HEK293 (cell line): Measurements from ENCODE around the gene BCL2L1.

Experiments used
- CTCF ChIA-PET: fragments of 350-600 bp; formaldehyde crosslinking; extraction: SDS; loops from one replicate; lab custom pipeline; 2021; ENCODE audit warnings: antibody characterized with exemption; lab: Yijun Ruan, JAX
- POLR2A ChIA-PET: fragments of 300-600 bp; formaldehyde crosslinking; extraction: SDS; loops from one replicate; lab custom pipeline; 2020; ENCODE audit warnings: antibody characterized with exemption, inconsistent platforms; lab: Yijun Ruan, JAX
- H3K27ac ChIP-seq: fragments of 200-500 bp; sonication (Bioruptor generic); 2 replicates; pipeline ENCODE4 v1.5.1; 2014; ENCODE audit warnings: low read depth, low read length, control low read depth, inconsistent platforms; ENCODE audit errors: extremely low read depth
- H3K36me3 ChIP-seq, 2 experiments: fragments of 200-500 bp in 1 of 2; sonication (Bioruptor generic) in 1 of 2; 1 replicate in 1 of 2; 2 replicates in 1 of 2; pipeline ENCODE4 v1.5.1; 2014 to 2017; ENCODE audit warnings: inconsistent platforms in 2 of 2, low read length in 2 of 2; ENCODE audit not compliant: control insufficient read depth in 2 of 2, insufficient read depth in 1 of 2
- H3K4me1 ChIP-seq: fragments of 200-500 bp; sonication (Bioruptor generic); 2 replicates; pipeline ENCODE4 v1.5.1; 2014; ENCODE audit warnings: mild to moderate bottlenecking, low read length, inconsistent platforms; ENCODE audit not compliant: control insufficient read depth, insufficient read depth
- H3K4me3 ChIP-seq: 2 replicates; pipeline ENCODE4 v1.5.1; 2011; ENCODE audit warnings: low read depth, mild to moderate bottlenecking, control low read depth, low read length, moderate library complexity
- H3K9me3 ChIP-seq: fragments of 200-500 bp; sonication (Bioruptor generic); 2 replicates; pipeline ENCODE4 v1.5.1; 2014; ENCODE audit warnings: low read depth, low read length, inconsistent platforms; ENCODE audit not compliant: control insufficient read depth, insufficient read depth
- MZF1 ChIP-seq: fragments of 450-650 bp; formaldehyde crosslinking; IDR thresholded peaks from 2 replicates; pipeline ENCODE4 v1.5.1; 2017; ENCODE audit warnings: missing biosample characterization, missing genetic modification characterization, borderline replicate concordance
- OVOL3 ChIP-seq: fragments of 450-650 bp; formaldehyde crosslinking; IDR thresholded peaks from 2 replicates; pipeline ENCODE4 v1.5.1; 2016; ENCODE audit warnings: missing biosample characterization, missing genetic modification characterization
- PRDM2 ChIP-seq: fragments of 450-650 bp; formaldehyde crosslinking; IDR thresholded peaks from 2 replicates; pipeline ENCODE4 v1.5.1; 2016; ENCODE audit warnings: missing biosample characterization, missing genetic modification characterization, borderline replicate concordance
- SCRT2 ChIP-seq: fragments of 450-650 bp; formaldehyde crosslinking; IDR thresholded peaks from 2 replicates; pipeline ENCODE4 v1.5.1; 2016; ENCODE audit warnings: missing biosample characterization, missing genetic modification characterization
- SP7 ChIP-seq: fragments of 450-650 bp; formaldehyde crosslinking; IDR thresholded peaks from 2 replicates; pipeline ENCODE4 v1.5.1; 2016; ENCODE audit warnings: missing biosample characterization, missing genetic modification characterization
- ZBTB10 ChIP-seq: fragments of 450-650 bp; formaldehyde crosslinking; IDR thresholded peaks from 2 replicates; pipeline ENCODE4 v1.5.1; 2016; ENCODE audit warnings: missing biosample characterization, missing genetic modification characterization
- ZBTB11 ChIP-seq: fragments of 450-650 bp; formaldehyde crosslinking; conservative IDR thresholded peaks from 2 replicates; pipeline ENCODE4 v1.5.1; 2016; ENCODE audit warnings: low read depth, missing biosample characterization, missing genetic modification characterization
- ZNF10 ChIP-seq: fragments of 450-650 bp; formaldehyde crosslinking; IDR thresholded peaks from 2 replicates; pipeline ENCODE4 v1.5.1; 2017; ENCODE audit warnings: missing biosample characterization, missing genetic modification characterization
- ZNF341 ChIP-seq: fragments of 450-650 bp; formaldehyde crosslinking; IDR thresholded peaks from 2 replicates; pipeline ENCODE4; 2016; ENCODE audit warnings: low read depth, missing biosample characterization, missing genetic modification characterization
- ZNF639 ChIP-seq: fragments of 450-650 bp; formaldehyde crosslinking; IDR thresholded peaks from 2 replicates; pipeline ENCODE4 v1.5.1; 2016; ENCODE audit warnings: missing biosample characterization, missing genetic modification characterization
- ZNF664 ChIP-seq: fragments of 450-650 bp; formaldehyde crosslinking; IDR thresholded peaks from 2 replicates; pipeline ENCODE4 v1.5.1; 2016; ENCODE audit warnings: missing biosample characterization, missing genetic modification characterization
- ZNF792 ChIP-seq: fragments of 450-650 bp; formaldehyde crosslinking; IDR thresholded peaks from 2 replicates; pipeline ENCODE4 v1.5.1; 2016; ENCODE audit warnings: missing biosample characterization, missing genetic modification characterization

The BCL2L1 gene

GRCh38 chr20:31718952-31719643 lies 3.6 kb downstream of the BCL2L1 start:
- TF ChIP-seq ZNF664 (tag by site-specific recombination) (peak; percentile 54; the same call in 1 of the 2 replicates), OVOL3 (no peak), SCRT2 (0 out of 2 replicates have a peak, but pooled peaks have one; percentile 11), ZNF341 (tag by site-specific recombination) (peak; percentile 62)
- no peaks in the 10 kb centered on the region for H3K9me3 ChIP-seq
- ChIA-PET CTCF (interaction anchor here (0.5 to 10.4 kb wide), 6 partner anchors 28 to 158 kb away, joined by 3 to 303 read pairs (median 4); no protein-coding TSS in a partner anchor), POLR2A (interaction anchor here (0.9 to 6.5 kb wide), 2 partner anchors 58 kb away, joined by 5 to 98 read pairs; no protein-coding TSS in a partner anchor)
- peaks cover 0 to 54% of the 10 kb centered on the region in 2 experiments; a peak in 1 of 3 replicates for H3K36me3 ChIP-seq
- H3K27ac ChIP-seq = no peak overlapping the region
- H3K4me3 ChIP-seq = no peak overlapping the region
- peaks cover 8% of the 10 kb centered on the region; the same call in 1 of the 2 replicates for H3K4me1 ChIP-seq

- peaks cover 15% of the 10 kb centered on the region; the same call in 1 of the 2 replicates for H3K4me1 ChIP-seq
- no peaks in the 10 kb centered on the region for H3K9me3 ChIP-seq
- no peak overlapping the region for H3K4me3 ChIP-seq
- ChIA-PET POLR2A (interaction anchor here (0.6 kb wide), 1 partner anchor 151 kb away, joined by 3 read pairs; no protein-coding TSS in a partner anchor), CTCF (interaction anchor here (10.4 kb wide), 1 partner anchor 56 kb away, joined by 303 read pairs; no protein-coding TSS in a partner anchor)
- TF ChIP-seq ZBTB10 (tag by site-specific recombination) = no peak
- peak; percentile 35 for TF ChIP-seq SP7 (tag by site-specific recombination)
- peaks cover 0 to 57% of the 10 kb centered on the region in 2 experiments; a peak in 1 of 3 replicates for H3K36me3 ChIP-seq
- no peak overlapping the region for H3K27ac ChIP-seq
These were observed 5.0 kb downstream of the BCL2L1 start for GRCh38 chr20:31717478-31718201.

- Histone ChIP-seq H3K36me3 (peaks cover 0 to 57% of the 10 kb centered on the region in 2 experiments; a peak in 1 of 3 replicates), H3K9me3 (no peaks in the 10 kb centered on the region), H3K4me3 (no peak overlapping the region), H3K27ac (no peak overlapping the region), H3K4me1 (peaks cover 15% of the 10 kb centered on the region; the same call in 1 of the 2 replicates)
- CTCF ChIA-PET = interaction anchor here (1.5 to 10.4 kb wide), 2 partner anchors 55 to 104 kb away, joined by 3 to 303 read pairs; no protein-coding TSS in a partner anchor
- POLR2A ChIA-PET = no interaction called here
- TF ChIP-seq PRDM2 (tag by site-specific recombination) (no peak), MZF1 (tag by site-specific recombination) (no peak), ZBTB11 (tag by site-specific recombination) (no peak), ZNF639 (tag by site-specific recombination) (no peak), ZNF10 (no peak), ZNF792 (no peak)
These were observed 5.7 kb downstream of the BCL2L1 start for GRCh38 chr20:31716818-31717477.
